GM04503 (cell line): Measurements from ENCODE around the gene MYG1.
"Not testable (repeated sequence)": the region's sequence is repeated elsewhere in the genome, so short reads cannot be mapped to it uniquely, and the experiment has no call there.

ENCODE experiments used
- DNase-seq: peaks from one replicate; pipeline ENCODE4 v3.0.0-alpha.2; 2012; ENCODE audit warnings: low read depth

MYG1 gene

DNA sequence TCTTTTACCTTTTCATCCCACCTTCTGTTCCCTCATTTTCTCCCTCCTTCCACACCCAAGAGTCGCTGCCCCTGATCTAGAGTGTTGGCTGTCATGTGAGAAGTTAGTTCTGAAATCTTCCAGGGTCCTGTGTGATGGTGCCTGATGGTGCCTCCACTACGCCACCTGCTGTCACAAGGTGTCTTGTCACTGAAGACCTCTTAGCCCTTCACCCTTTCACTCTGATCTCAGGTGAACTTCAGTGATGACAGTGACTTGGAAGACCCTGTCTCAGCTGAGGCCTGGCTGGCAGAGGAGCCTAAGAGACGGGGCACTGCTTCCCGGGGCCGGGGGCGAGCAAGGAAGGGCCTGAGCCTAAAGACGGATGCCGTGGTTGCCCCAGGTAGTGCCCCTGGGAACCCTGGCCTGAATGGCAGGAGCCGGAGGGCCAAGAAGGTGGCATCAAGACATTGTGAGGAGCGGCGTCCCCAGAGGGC, 11.7 kb upstream of the MYG1 start:
- no peak for DNase-seq

DNA sequence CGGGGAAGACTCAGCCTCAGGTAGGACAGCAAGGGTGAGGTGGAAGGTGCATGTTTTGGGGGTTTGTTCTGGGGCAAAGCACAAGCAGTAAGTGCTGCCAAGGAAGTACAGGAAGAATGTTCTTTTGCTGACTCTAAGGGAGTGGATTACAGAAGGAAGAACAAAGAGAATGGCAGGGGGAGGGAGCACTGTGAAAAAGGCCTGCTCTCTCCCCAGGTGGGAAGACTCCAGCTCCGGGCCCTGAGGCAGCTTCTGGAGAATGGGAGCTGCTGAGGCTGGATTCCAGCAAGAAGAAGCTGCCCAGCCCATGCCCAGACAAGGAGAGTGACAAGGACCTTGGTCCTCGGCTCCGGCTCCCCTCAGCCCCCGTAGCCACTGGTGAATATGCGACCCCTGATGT, 11.2 kb upstream of the MYG1 start:
- DNase-seq = no peak

DNA sequence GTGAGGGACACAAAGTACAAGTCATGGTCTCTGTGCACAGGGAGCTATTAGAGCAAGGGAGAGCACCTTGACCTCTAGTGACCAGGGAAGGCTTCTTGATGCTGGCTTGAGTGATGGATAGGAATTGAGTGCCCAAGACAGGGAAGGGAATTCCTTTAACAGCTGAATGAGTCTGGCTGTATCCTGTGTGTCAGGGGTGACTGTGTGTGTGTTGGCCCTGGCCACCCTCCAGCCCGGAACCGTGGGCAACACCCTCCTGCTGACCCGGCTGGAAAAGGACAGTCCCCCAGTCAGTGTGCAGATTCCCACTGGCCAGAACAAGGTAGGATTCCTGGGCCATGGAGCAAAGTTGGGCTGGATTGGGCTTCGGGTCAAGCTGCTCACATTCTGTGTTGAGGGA, 9.6 kb upstream of the MYG1 start:
- DNase-seq = no peak

DNA sequence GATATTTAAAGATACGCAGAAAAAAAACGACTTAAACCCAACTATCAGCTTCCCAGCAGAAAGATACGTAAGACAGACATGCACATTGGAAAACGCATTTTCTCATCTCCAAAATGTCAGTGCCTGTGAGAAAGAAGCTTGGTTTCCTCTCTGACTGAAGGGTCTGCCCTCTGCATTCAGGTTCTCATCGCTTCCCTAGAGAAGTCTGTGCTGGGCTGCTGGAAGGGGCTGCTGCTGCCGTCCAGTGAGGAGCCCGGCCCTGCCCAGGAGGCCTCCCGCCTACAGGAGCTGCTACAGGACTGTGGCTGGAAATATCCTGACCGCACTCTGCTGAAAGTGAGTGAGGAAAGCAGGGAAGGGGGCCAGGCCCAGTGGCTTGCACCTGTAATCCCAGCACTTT, 8.8 kb upstream of the MYG1 start:
- no peak for DNase-seq

DNA sequence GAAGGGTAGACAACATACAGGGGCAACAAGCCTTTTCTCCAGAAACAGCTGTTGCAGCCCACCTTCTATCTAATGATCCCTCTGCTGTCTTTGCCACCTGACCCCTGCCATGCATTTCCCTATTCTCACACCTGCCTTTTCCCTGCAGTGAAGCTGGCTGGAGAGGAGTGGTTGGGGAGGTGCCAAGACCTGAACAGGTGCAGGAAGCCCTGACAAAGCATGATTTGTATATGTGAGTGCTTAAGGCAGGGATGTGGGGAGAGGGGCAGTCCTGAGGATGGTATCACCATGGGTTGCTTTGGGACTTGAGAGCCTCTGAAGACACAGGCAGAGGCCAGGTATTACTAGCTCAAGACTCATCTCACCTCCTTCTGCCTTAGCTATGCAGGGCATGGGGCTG, 7.1 kb upstream of the MYG1 start:
- DNase-seq = no peak

DNA sequence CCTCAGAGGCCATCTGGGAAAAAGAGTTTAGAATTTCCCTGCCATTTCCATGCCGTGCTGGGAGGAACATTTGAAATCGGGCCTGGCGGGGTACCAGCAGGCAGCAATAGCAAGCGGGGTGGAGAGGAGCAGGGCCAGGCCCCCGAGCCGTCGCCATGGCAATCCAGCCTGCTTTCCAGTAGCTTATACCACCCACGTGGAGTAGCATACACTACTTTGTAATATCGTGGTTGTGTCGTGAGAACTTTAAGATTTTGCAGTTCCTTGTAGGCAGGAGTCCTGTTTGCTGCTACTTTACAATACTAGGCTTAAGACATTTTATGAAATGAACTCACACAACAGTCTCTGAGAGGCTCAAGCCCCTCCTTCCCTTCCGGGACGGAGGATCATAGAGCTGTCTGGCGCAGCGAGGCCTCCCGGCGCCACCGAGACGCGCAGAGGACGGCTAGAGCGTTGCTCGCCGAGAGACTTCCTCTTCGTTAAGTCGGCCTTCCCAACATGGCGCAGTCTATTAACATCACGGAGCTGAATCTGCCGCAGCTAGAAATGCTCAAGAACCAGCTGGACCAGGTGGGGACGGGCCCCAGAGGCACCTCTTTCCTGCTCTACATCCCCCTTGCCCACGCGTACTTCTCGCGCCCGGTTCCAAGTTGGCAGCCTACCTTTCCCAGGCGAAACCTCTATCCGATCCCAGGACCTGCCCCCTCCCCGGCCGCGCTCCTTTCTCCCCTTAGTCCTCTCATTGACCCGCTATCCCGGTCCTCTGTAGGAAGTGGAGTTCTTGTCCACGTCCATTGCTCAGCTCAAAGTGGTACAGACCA, 4.2 kb upstream of the MYG1 start, which contains the start of gene PFDN5:
PFDN5 (plus strand) TSS at position 473 of the 821 bp plus-strand sequence; CDS start at position 499, 26 bp downstream.
- DNase-seq = peak; percentile 66

DNA sequence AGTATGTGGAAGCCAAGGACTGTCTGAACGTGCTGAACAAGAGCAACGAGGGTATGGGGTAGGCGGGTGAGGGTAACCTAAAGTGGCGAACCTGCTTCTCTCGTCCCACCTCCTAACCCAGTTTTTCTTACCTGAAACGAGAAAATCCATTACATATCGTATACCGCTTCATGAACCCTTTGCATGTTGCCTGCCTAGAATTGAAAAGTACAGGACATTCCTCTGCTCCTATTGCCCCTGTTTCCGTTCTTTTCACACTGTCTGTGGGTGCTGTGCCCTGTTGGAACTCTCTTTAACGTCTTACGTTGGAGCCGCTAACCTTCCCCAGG, 3.6 kb upstream of the MYG1 start:
- DNase-seq = no peak

DNA sequence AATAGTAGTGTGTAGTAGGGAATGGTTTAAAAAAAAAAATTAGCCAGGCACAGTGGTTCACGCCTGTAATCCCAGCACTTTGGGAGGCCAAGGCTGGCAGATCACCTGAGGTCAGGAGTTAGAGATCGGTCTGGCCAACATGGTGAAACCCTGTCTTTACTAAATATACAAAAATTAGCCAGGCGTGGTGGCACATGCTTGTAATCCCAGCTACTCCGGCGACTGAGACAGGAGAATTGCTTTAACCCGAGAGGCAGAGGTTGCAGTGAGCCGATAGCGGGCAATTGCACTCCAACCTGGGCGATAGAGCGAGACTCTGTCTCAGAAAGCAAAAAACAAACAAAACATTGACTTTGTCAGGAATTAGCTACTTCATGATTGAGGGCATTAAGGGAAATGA, 2.4 kb upstream of the MYG1 start:
- DNase-seq = not testable (repeated sequence)

DNA sequence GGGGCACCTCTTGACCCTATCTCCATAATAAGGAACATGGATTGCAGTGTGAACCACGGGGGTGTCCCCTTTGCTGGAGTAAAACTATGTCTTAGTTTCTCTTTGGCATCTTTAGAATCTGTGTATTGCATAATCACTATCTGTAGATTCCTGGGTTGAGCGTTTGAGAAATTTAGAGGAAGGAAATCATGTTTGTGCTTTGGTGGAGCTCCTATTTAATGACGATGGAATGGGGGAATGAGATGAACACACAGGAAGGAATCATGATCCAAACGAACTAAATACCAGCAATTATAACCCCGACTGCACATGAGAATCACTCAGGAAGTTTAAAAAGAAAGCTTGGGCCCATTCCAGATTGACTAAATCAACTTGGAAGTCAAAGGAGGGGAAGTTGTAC, 1.3 kb upstream of the MYG1 start:
- DNase-seq = peak; percentile 98

DNA sequence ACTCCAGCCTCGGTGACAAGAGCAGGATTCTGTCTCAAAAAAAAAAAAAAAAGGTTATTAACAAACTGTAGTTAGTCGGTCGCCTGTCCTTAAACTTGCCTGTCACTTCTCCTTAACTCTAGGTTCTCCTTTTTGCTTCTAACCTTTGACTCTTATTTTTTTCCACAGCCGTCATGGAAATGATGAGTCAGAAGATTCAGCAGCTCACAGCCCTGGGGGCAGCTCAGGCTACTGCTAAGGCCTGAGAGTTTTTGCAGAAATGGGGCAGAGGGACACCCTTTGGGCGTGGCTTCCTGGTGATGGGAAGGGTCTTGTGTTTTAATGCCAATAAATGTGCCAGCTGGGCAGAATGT, 418 bp upstream of the MYG1 start:
- peak; percentile 28 for DNase-seq

DNA sequence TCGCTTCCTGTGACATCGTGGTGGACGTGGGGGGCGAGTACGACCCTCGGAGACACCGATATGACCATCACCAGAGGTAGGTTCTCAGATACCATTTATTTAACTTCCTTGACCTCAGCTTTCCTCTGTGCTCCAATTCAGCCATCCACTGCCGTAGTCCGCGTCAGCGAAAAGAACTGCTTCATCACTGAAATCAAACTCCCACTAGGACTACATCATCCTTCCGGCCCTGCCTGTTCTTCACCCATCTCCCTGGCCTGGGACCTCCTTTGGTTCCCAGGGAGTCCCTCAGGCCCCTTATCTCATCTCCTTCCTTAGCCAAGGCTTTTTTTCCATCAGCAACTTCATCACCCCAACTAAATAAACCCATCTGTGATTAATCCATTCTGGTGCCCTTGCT, 692 bp downstream of the MYG1 start:
- peak; percentile 14 for DNase-seq

DNA sequence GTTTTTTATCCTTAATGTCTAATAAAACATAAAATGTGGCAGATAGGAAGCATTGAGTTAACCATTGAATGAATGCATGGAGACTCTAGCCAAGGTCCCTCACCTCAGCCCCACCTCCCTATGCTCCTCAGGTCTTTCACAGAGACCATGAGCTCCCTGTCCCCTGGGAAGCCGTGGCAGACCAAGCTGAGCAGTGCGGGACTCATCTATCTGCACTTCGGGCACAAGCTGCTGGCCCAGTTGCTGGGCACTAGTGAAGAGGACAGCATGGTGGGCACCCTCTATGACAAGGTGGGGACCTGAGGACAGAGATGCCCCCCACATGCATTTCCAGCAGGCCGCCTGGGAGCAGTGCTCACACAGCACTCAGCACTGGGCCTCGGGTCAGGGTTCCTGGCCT, 3.4 kb downstream of the MYG1 start:
- no peak for DNase-seq

DNA sequence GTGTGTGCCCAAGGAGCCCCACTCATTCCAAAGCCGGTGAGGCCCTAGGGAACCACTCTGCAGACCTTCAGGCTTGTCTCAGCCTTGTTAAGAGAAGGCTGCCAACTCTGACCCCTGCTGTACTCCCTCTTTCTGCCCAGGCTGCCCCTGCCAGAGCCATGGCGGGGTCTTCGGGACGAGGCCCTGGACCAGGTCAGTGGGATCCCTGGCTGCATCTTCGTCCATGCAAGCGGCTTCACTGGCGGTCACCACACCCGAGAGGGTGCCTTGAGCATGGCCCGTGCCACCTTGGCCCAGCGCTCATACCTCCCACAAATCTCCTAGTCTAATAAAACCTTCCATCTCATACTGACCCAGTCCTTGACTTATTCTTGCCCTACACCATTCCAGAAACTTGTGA, 7.3 kb downstream of the MYG1 start:
- DNase-seq = no peak

DNA sequence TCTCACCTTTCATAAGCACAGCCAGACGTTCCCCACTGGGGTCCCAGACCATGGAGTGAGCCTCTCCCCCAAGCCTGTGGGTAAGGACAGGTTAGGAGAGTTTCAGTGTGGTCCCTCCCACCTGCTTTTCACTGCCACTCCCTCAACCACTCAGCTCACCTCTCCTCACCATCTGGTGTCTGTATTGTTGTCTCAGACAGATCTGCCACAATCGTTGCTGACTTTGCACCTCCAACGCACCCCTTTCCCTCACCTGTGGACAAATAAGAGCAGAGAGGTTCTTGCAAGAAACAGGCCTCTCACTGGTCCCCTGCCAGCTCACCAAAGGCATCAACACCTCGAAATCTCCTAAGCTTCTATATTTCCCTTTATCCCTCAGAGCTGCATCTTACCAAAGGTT, 8.8 kb downstream of the MYG1 start:
- DNase-seq = no peak

DNA sequence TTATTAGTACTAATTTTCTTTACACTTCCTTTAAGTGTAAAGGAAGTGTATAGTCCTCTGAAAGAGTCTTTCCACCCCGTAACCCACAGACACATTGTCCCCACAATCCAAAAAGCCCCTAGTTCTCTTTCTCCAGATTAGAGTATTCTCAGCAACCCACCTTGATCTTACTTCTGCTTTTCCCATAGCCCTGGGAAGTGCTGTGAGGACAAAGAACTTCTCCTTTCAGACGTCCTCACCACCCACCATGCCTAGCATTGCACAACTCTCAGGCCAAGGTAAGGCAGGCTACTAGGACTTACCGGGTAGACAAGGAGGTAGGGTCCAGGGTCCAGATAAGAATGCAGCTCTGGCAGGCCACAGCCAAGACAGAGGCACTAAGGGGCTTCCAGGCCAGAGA, 14.5 kb downstream of the MYG1 start:
- DNase-seq = no peak

DNA sequence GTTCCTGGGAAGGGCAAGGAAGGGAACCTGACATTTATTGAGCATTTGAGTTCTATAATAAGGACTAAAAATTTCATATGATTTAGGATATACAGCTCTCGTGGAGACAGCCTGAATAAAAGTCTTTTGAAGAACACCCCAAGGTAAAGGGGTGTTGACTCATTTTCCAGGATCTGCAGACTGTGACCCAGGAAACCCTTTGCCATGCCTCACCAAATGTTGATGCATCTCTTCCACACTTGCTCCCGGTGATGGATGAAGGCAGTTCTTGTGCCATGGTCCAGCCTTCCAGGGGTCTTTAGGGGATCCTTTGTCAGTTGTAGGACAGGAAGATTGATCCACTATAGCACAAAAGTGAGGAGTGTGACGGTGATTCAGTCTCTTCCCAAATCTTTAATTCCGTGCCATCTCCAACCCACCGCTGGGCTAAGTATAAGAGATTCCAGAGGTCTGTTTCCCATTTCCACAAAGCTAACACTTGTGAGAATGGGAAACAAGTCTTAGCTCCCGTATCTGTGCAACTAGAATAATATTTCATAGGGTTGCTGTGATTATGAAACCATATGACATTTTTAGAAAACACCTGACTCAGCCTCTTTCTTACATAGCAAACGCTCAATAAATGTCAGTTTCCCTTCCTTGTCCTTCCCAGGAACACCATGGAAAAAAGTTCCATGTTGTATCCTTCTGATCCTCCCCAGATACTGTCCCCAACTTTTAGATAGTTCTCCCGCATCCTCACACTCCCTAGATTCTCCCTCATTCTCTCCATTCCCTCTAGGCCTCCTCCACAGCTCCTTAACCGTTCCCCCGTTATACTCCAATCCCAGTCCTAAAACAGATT, 21.1 kb downstream of the MYG1 start:
- peak; percentile 11 for DNase-seq

DNA sequence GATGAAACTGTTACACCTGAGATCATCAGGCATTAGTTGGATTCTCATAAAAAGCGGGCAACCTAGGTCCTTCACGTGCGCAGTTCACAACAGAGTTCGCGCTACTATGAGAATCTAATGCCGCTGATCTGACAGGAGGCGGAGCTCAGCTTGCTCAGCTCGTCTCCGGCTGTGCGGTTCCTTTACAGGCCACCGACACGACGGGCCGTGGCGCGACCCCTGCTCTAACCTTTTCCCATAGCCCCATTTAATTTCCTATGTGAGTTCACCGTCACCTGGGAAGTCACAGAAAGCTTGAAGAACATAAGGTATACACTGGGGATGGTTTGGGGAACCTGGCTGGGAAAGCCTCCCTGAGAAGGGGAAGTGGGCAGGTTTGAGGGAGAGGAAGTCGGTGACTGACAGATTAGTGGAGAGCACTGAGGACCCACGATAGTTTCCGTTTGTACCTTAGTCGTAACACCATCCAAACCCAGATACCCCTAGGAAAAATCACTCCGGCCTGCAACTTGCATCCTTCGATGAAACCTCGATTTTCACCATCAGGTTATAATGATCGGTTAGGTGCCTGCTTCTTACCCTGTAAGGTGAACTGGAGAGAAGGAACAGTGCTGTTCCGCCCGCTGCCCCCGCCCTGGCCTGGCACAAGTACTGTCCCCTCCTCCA, 24.8 kb downstream of the MYG1 start:
- no peak for DNase-seq

DNA sequence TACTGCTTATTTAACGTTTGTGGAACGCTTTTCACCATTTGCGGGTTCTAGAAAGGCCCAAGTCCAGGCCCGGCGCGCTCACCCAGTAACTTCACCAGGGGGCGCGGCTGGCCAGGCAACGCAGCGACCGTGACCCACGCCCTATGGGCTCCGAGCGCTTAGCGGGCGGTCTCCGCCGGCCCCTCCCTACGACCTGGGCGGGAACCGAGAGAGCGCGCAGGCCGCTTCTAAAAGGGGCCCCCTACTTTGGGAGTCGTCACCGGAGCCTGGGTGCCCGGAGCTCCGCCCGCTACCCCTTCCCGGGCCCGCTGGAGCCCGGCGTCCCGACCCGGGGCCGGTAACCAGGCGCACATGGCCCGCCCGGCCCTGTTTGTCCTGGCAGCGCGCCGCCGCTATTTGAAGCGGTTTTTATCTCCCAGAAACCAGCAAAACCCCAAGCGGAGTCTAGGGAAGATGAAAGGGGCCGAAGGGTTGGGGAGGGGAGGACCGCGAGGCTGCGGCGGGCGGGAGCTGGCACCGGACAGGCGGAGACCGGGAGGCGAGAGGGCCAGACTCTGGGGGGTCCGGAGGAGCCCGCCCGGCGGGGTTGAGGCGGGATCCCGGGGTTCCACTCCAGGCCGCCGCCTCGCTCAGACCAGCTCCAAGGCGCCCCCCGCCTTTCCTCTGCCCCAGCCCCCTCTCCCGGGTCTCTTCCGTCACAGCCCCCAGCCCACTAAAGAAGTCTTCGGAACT, 25.4 kb downstream of the MYG1 start:
- DNase-seq = peak; percentile 61

DNA sequence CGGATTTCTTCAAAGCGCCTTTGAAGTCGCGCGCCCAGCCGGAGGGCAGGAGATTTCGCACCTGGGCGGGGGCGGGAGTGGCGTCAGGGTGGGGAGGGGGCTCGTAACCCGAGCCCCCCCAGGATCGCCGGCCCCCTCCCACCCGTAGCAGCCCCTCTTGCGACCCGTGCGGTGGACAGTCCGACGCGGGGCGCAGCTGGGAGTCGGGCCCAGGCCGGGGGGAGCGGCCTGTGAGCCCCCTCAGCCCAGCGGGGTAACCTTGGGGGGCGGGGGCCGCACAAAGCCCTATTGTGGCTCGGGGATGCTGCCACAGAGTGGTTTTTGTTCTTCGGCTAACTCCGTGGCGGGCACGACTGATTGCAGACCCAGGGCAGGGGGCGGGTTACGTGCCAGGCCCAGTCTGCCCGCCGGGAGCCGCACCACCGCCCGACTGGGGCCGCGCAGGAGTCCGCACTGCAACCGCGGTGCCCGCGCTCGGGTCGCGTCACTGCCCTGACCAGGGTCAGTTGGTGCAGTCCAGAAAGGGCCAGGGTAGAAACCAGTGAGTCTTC, 26.1 kb downstream of the MYG1 start:
- no peak for DNase-seq

DNA sequence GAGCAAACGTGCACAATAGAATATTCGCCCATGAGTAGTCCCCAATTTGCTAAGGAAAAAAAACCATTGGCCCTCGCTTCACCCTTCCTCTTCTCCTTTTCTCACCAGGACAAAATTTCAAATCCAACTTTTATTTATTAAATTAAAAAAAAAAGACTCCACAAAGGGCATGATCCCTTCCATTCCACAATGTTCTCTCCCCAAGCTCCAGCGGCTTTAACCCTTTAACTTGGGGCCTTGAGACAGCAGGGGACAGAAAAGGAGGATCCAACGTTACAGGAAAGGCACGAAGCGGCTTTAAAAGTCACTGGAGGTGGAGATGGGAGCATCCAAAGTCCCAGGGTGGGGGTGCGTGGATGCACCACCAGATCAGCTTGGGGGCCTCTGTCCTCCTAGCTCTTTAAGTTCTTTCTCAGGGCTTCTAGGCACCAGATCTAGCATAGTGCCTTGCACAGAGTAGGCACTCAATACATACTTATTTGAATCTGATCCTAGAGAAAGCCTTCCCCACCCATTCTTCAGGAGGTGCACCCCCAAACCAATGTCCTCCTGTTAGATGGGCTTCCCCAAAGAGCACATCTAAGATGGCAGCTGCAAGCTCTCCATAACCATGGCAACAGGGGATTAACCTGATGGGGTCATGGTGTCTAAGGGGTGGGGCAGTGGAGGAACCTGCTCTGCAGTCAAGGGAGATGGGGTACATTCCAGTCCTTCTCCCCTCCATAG, 27.1 kb downstream of the MYG1 start:
- DNase-seq = no peak

DNA sequence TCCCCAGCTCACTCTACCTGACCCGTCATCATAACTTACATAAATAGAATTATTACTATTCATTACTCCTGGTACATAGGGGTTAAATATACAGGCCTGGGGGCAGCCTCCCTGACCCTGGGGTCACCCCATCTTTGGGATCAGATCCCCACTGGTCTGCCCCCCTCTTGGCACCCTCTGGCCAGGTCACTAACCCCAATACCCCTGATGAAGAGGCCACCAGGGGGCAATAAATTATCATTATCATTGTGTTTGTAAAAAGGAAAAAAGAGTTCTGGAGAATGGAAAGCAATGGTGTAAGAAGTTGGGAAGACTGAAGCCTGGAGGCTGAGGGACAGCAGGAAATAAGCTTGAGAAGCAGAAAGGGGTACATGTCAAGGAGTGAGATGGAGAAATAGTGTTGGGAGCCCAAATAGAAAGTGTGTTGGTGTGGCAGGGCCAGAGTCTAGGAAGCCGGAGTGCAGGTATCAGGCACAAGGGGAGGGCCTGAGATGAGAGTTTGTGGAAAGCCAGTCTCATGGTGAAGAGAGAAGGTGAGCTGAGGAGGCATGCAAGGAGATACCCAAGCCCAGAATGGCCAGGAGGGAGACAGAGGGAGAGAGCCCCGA, 28.0 kb downstream of the MYG1 start:
- no peak for DNase-seq
